ENCODE measurements around the gene MAGEF1. TPM values are rescaled to one million over a fixed set of nuclear protein-coding genes. Genes with fewer than 3 reads are reported as not detected.

The MAGEF1 gene
- total and polyA plus RNA-seq, 9 of the 15 experiments (the other 6 are each of a cell fraction or from before 2014, with no cell fraction given), result 1.5 to 39.1 (median 19.8) TPM

GRCh38 chr3:184697845-184698244 lies 14.0 kb downstream of the MAGEF1 start (continued):
- TF ChIP-seq ZNF609 (CRISPR knock-in tag; IDR thresholded peaks at IDR 0.05; ENCODE audit: borderline replicate concordance) (no peak), ZNF655 (CRISPR knock-in tag; IDR thresholded peaks at IDR 0.05) (no peak), GABPB1 (CRISPR knock-in tag; IDR thresholded peaks at IDR 0.05) (no peak), NR3C1 (CRISPR knock-in tag; IDR thresholded peaks at IDR 0.05) (no peak), ETV5 (CRISPR knock-in tag; IDR thresholded peaks at IDR 0.05; ENCODE audit: low read depth) (no peak), POLR2AphosphoS2 (IDR thresholded peaks at IDR 0.05; ENCODE audit: low read length) (no peak), ZNF395 (CRISPR knock-in tag; IDR thresholded peaks at IDR 0.05) (no peak), RBM39 (optimal IDR thresholded peaks at IDR 0.05; ENCODE audit: low read depth, low read length) (no peak), ZNF282 (CRISPR knock-in tag; IDR thresholded peaks at IDR 0.05) (no peak), E2F3 (CRISPR knock-in tag; IDR thresholded peaks at IDR 0.05) (no peak), GTF3C2 (IDR thresholded peaks at IDR 0.05; ENCODE audit: borderline replicate concordance, extremely low read depth, insufficient read length) (no peak), FOXP4 (CRISPR knock-in tag; IDR thresholded peaks at IDR 0.05; ENCODE audit: borderline replicate concordance) (no peak), ELK3 (CRISPR knock-in tag; IDR thresholded peaks at IDR 0.05) (no peak), MYNN (IDR thresholded peaks at IDR 0.05) (no peak), MYNN (CRISPR knock-in tag; IDR thresholded peaks at IDR 0.05) (no peak)
